Left lung (tissue), 10 donors: ENCODE measurements around the gene SORCS3. TPM values are rescaled to one million over a fixed set of nuclear protein-coding genes. Genes with fewer than 3 reads are reported as not detected.

Experiments used
- ATAC-seq: fragments of 200-7000 bp; cut with Tn5 transposase; one replicate; pipeline ENCODE4 v1.9.1; 2020; ENCODE audit warnings: moderate library complexity
- DNase-seq, 4 donors: peaks; one replicate each; pipeline ENCODE4 v3.0.0-alpha.2; 2013 to 2020
- H3K27ac ChIP-seq, 2 donors: fragments of 200-600 bp; sonication (generic) in 1 of 2; one replicate each; pipeline versions ENCODE4 v1.5.0 to v1.8.0; 2020 to 2021
- H3K27me3 ChIP-seq, 2 donors: fragments of 200-600 bp; sonication (generic) in 1 of 2; one replicate each; pipeline versions ENCODE4 v1.5.0 to v1.8.0; 2020 to 2021
- H3K36me3 ChIP-seq, 2 donors: fragments of 200-600 bp; sonication (generic) in 1 of 2; one replicate each; pipeline versions ENCODE4 v1.5.0 to v1.8.0; 2020 to 2021
- H3K4me1 ChIP-seq, 2 donors: fragments of 200-600 bp; one replicate each; pipeline ENCODE4 v1.8.0; 2021
- H3K4me3 ChIP-seq, 2 donors: fragments of 200-600 bp; sonication (generic) in 1 of 2; one replicate each; pipeline versions ENCODE4 v1.5.0 to v1.8.0; 2020 to 2021; ENCODE audit warnings: mild to moderate bottlenecking in 1 of 2
- H3K9me3 ChIP-seq, 2 donors: fragments of 200-600 bp; sonication (generic) in 1 of 2; one replicate each; pipeline versions ENCODE4 v1.5.0 to v1.8.0; 2020 to 2021
- intact Hi-C, 2 donors: fragments of 100-400 bp; cut with DNase I; formaldehyde crosslinking; loops; one replicate each; pipeline versions ENCODE4 v1.11.2 to v1.14.2; 2022
- polyA plus RNA-seq, 6 donors: library from polyadenylated mRNA; unstranded; fragments of 120-200 nt; gene quantifications; one replicate each; pipeline ENCODE4 v1.2.1, GENCODE V29; 2013; ENCODE audit not compliant: insufficient read length in 6 of 6
- total RNA-seq, 2 donors: library from RNA; stranded (reverse); fragmentation: NEBNext Ultra II Directional; extraction: Animal tissue kit (Norgen Biotek cat#: 25700); gene quantifications; one replicate each; pipeline ENCODE4 v1.2.1, GENCODE V29; 2021
- TF ChIP-seq, protein P1 (sequence below), 2 donors: fragments of 200-600 bp; sonication (generic) in 1 of 2; IDR thresholded peaks; one replicate each; pipeline versions ENCODE4 v1.5.0 to v1.8.0; 2021; ENCODE audit warnings: antibody characterized with exemption in 2 of 2
- donor health status: DM: no; HTN: yes; CAD: no.
- donor health status: DM: no; HTN: no; CAD: no.

SORCS3 gene
- total and polyA plus RNA-seq, 8 donors: 0.05 to 0.24 (median 0.06) TPM; not detected in 2

GRCh38 chr10:104642658-104643302, 1.7 kb downstream of the SORCS3 start:
- ATAC-seq: peak; percentile 64
- no peaks in the 10 kb centered on the region for H3K4me1 ChIP-seq
- no peaks in the 10 kb centered on the region for H3K9me3 ChIP-seq
- peak in 2 of 4 donors; percentile 39 to 78 for DNase-seq
- intact Hi-C loops: no loop called here
- no peak overlapping the region for H3K27ac ChIP-seq
- peaks cover 54 to 94% of the 10 kb centered on the region in 2 donors for H3K27me3 ChIP-seq
- no peak overlapping the region for H3K4me3 ChIP-seq
- H3K36me3 ChIP-seq: no peaks in the 10 kb centered on the region
- TF ChIP-seq, protein P1, sequence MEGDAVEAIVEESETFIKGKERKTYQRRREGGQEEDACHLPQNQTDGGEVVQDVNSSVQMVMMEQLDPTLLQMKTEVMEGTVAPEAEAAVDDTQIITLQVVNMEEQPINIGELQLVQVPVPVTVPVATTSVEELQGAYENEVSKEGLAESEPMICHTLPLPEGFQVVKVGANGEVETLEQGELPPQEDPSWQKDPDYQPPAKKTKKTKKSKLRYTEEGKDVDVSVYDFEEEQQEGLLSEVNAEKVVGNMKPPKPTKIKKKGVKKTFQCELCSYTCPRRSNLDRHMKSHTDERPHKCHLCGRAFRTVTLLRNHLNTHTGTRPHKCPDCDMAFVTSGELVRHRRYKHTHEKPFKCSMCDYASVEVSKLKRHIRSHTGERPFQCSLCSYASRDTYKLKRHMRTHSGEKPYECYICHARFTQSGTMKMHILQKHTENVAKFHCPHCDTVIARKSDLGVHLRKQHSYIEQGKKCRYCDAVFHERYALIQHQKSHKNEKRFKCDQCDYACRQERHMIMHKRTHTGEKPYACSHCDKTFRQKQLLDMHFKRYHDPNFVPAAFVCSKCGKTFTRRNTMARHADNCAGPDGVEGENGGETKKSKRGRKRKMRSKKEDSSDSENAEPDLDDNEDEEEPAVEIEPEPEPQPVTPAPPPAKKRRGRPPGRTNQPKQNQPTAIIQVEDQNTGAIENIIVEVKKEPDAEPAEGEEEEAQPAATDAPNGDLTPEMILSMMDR (IDR thresholded peaks at IDR 0.05): no peak

DNA sequence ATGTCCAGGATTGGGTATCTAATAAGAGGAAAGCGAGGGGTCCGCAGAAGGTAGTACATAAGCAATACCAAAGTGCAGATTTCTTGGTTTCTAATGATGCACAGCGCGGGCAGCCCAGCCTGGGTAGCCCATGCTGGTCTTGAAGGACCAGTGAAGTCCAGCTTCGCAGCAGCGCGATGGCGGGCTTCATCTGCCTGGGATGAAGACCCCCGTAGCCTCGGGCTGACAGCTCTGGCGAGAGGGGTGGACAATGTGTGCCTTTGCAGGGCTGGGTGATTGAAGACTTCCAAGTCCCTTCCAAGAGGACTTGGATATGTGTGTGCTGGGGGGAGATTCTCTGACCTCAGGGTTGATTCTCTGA, 2.2 kb downstream of the SORCS3 start:
- H3K9me3 ChIP-seq: no peaks in the 10 kb centered on the region
- H3K4me1 ChIP-seq: no peaks in the 10 kb centered on the region
- H3K27me3 ChIP-seq: peaks cover 54 to 93% of the 10 kb centered on the region in 2 donors
- TF ChIP-seq, protein P1 (IDR thresholded peaks at IDR 0.05): no peak
- intact Hi-C loops: no loop called here
- no peak overlapping the region for H3K27ac ChIP-seq
- ATAC-seq (no peak), DNase-seq (no peak)
- no peaks in the 10 kb centered on the region for H3K36me3 ChIP-seq
- H3K4me3 ChIP-seq: no peak overlapping the region

DNA sequence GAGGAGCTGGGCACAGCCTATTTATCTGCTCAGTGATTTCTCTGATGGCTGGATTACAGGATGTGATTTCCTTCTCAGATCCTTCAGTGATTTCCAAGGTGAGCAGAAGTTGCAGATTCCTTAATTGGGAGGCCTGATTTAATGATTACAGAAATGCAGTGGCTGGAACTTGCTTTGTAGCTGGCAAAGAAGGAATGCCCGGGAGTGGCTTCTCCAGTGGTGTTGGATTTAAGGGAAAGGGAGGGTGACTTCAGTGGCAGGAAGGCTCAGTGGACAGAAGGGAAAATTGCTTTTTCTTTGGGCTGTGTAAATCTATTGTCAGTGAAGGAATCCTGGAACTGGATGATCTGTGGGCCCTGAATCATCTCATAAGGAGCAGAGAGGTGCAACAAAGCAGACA, 5.1 kb downstream of the SORCS3 start:
- no peak overlapping the region for H3K4me3 ChIP-seq
- TF ChIP-seq, protein P1 (IDR thresholded peaks at IDR 0.05): no peak
- no peak for DNase-seq
- H3K4me1 ChIP-seq: no peaks in the 10 kb centered on the region
- intact Hi-C loops: no loop called here
- no peak overlapping the region for H3K27ac ChIP-seq
- no peak for ATAC-seq
- peaks cover 26 to 67% of the 10 kb centered on the region in 2 donors for H3K27me3 ChIP-seq
- no peaks in the 10 kb centered on the region for H3K36me3 ChIP-seq
- H3K9me3 ChIP-seq: no peaks in the 10 kb centered on the region

GRCh38 chr10:104648421-104648820, 7.3 kb downstream of the SORCS3 start:
- Histone ChIP-seq H3K36me3 (no peaks in the 10 kb centered on the region), H3K4me3 (no peak overlapping the region)

GRCh38 chr10:104650072-104650471, 9.0 kb downstream of the SORCS3 start:
- H3K4me3 ChIP-seq: no peak overlapping the region
- no peak for DNase-seq

More at GRCh38 chr10:104648421-104648820, 7.3 kb downstream of the SORCS3 start:
- Histone ChIP-seq H3K4me1 (no peaks in the 10 kb centered on the region), H3K27me3 (peaks cover 4 to 51% of the 10 kb centered on the region in 2 donors), H3K27ac (no peak overlapping the region), H3K9me3 (no peaks in the 10 kb centered on the region)
- DNase-seq: no peak
- TF ChIP-seq, protein P1 (IDR thresholded peaks at IDR 0.05): no peak
- ATAC-seq: no peak
- intact Hi-C loops: no loop called here

More at GRCh38 chr10:104650072-104650471, 9.0 kb downstream of the SORCS3 start:
- ATAC-seq: peak; percentile 47
- intact Hi-C loops: no loop called here
- H3K9me3 ChIP-seq: no peaks in the 10 kb centered on the region
- H3K27ac ChIP-seq: no peak overlapping the region
- TF ChIP-seq, protein P1 (IDR thresholded peaks at IDR 0.05): no peak
- H3K4me1 ChIP-seq: no peaks in the 10 kb centered on the region
- peaks cover 0 to 35% of the 10 kb centered on the region in 2 donors for H3K27me3 ChIP-seq
- H3K36me3 ChIP-seq: no peaks in the 10 kb centered on the region
